Thoracic aorta (tissue), 2 donors: ENCODE results near the gene TSPAN1. TPM values are rescaled to one million over a fixed set of nuclear protein-coding genes. Genes with fewer than 3 reads are reported as not detected.

Experiments used
- ATAC-seq: fragments of 150-250 bp; one replicate; pipeline ENCODE4 v1.8.0; 2017; ENCODE audit warnings: low read depth; ENCODE audit not compliant: insufficient number of reproducible peaks, low FRiP score
- DNase-seq: peaks from one replicate; pipeline ENCODE4 v3.0.0-alpha.2; 2020; ENCODE audit warnings: low spot score
- H3K27ac ChIP-seq, 2 donors: fragments of 200-600 bp; sonication (generic); 1 replicate in 1 of 2; 2 replicates in 1 of 2; pipeline ENCODE4 v1.5.1; 2016; ENCODE audit warnings: mild to moderate bottlenecking in 2 of 2, moderate library complexity in 2 of 2
- H3K27me3 ChIP-seq: fragments of 200-600 bp; sonication (generic); replicated peaks from 2 replicates; pipeline ENCODE4 v1.6.0; 2016; ENCODE audit warnings: mild to moderate bottlenecking; ENCODE audit not compliant: insufficient read depth
- H3K36me3 ChIP-seq: fragments of 200-600 bp; sonication (generic); one replicate; pipeline ENCODE4 v1.5.1; 2016
- H3K4me1 ChIP-seq, 2 donors: fragments of 200-600 bp; sonication (generic); 1 replicate in 1 of 2; 2 replicates in 1 of 2; pipeline versions ENCODE4 v1.5.1 to v1.6.0; 2016; ENCODE audit warnings: low read depth in 2 of 2, mild to moderate bottlenecking in 1 of 2; ENCODE audit not compliant: control insufficient read depth in 1 of 2
- H3K4me3 ChIP-seq: fragments of 200-600 bp; sonication (generic); 2 replicates; pipeline ENCODE4 v1.5.1; 2016; ENCODE audit warnings: mild to moderate bottlenecking
- H3K9me3 ChIP-seq: fragments of 200-600 bp; sonication (generic); 2 replicates; pipeline ENCODE4 v1.5.1; 2016
- CTCF ChIP-seq: fragments of 200-600 bp; sonication (generic); IDR thresholded peaks from one replicate; pipeline ENCODE4 v1.5.1; 2019; ENCODE audit warnings: antibody characterized with exemption
- total RNA-seq, 2 donors: library from RNA; depleted of rRNA; stranded (reverse); fragments of >200 nt; gene quantifications; one replicate each; pipeline versions ENCODE4 v1.1.0 to v1.2.3, GENCODE V29; 2016

TSPAN1 gene
- total RNA-seq, 2 donors from 2014 or later = 3.1 to 7.0 TPM

GRCh38 chr1:46131712-46132528, 43.0 kb upstream of the TSPAN1 start:
- Histone ChIP-seq H3K4me1 (peaks cover 8 to 52% of the 10 kb centered on the region in 2 donors), H3K9me3 (no peaks in the 10 kb centered on the region), H3K27me3 (no peaks in the 10 kb centered on the region), H3K27ac (peak overlapping the region; percentile 85 to 98), H3K4me3 (peak overlapping the region; percentile 75), H3K36me3 (no peaks in the 10 kb centered on the region)
- ATAC-seq (no peak), DNase-seq (no peak)
- no peak for TF ChIP-seq CTCF

GRCh38 chr1:46132529-46133180, 42.2 kb upstream of the TSPAN1 start, which contains the start of gene PIK3R3:
Gene PIK3R3, minus strand, starts transcription at chr1:46132629. Its CDS starts 677 bp downstream, at chr1:46131952.
- Histone ChIP-seq H3K4me3 (peak within 1 kb of the TSS; percentile 75), H3K27me3 (no peaks in the 10 kb centered on the region), H3K27ac (peak within 1 kb of the TSS; percentile 85 to 98), H3K4me1 (peaks cover 8 to 55% of the 10 kb centered on the region in 2 donors), H3K9me3 (no peaks in the 10 kb centered on the region), H3K36me3 (no peaks in the 10 kb centered on the region)
- TF ChIP-seq CTCF = no peak
- peak; percentile 92 for ATAC-seq
- DNase-seq = peak; percentile 87

- Histone ChIP-seq H3K4me3 (peak overlapping the region; percentile 75), H3K9me3 (no peaks in the 10 kb centered on the region), H3K4me1 (peaks cover 8 to 53% of the 10 kb centered on the region in 2 donors), H3K36me3 (no peaks in the 10 kb centered on the region), H3K27me3 (no peaks in the 10 kb centered on the region), H3K27ac (peak overlapping the region; percentile 85 to 98)
- DNase-seq (no peak), ATAC-seq (no peak)
- no peak for TF ChIP-seq CTCF
Measured at GRCh38 chr1:46133181-46133658, 41.7 kb upstream of the TSPAN1 start.

- DNase-seq (no peak), ATAC-seq (no peak)
- Histone ChIP-seq H3K27me3 (no peaks in the 10 kb centered on the region), H3K4me1 (peaks cover 8 to 47% of the 10 kb centered on the region in 2 donors), H3K27ac (peak overlapping the region; percentile 85 to 98), H3K9me3 (no peaks in the 10 kb centered on the region), H3K4me3 (peak overlapping the region; percentile 75), H3K36me3 (no peaks in the 10 kb centered on the region)
- no peak for TF ChIP-seq CTCF
Measured at GRCh38 chr1:46133781-46134350, 41.0 kb upstream of the TSPAN1 start.
